ENCODE results near the gene DYNC2LI1. TPM values are rescaled to one million over a fixed set of nuclear protein-coding genes. Genes with fewer than 3 reads are reported as not detected.

The DYNC2LI1 gene
- total and polyA plus RNA-seq, 2 of the 8 experiments (the other 6 are each of a cell fraction or from before 2014, with no cell fraction given), result 3.9 to 7.6 TPM

DNA sequence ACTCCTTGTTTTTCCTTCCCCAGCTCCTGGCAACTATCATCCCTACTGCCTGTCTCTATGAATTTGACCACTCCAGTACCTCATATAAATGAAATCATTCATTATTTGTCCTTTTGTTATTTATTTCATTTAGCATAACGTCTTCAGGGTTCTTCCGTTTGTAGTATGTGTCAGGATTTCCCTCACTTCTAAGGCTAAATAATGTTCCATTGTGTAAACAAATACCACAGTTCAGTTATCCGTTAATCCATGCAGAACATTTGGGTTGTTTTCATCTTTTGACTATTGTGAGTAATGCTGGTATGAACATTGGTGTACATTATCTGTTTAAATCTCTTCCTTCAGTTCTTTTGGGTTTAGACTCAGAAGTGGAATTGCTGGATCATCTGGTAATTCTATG, 18.8 kb downstream of the DYNC2LI1 start:
- Histone ChIP-seq H3K27me3 (replicated peaks in 1 of 4; ENCODE audit: control insufficient read depth in 3 of 4, extremely low read depth in 1 of 4, insufficient read depth in 3 of 4, low read length in 3 of 4) (no peaks in the 10 kb centered on the region), H3K79me2 (ENCODE audit: control insufficient read depth in 1 of 2, insufficient read depth in 2 of 2, low read length in 2 of 2) (no peaks in the 10 kb centered on the region), H4K20me1 (replicated peaks in 1 of 2; ENCODE audit: control insufficient read depth in 1 of 2, insufficient read depth in 2 of 2, low read length in 2 of 2) (no peaks in the 10 kb centered on the region), H2AFZ (ENCODE audit: low read length) (no peak overlapping the region), H3K56ac (replicated peaks; ENCODE audit: insufficient read length, low read depth, low read length) (no peak overlapping the region), H2BK15ac (ENCODE audit: low read length) (no peak overlapping the region), H2BK12ac (ENCODE audit: low read depth, low read length) (no peak overlapping the region), H3K9me3 (ENCODE audit: insufficient read depth in 2 of 2, low read depth in 1 of 2, low read length in 1 of 2) (no peaks in the 10 kb centered on the region), H3K4me2 (ENCODE audit: insufficient read depth in 1 of 2, low read depth in 2 of 2, low read length in 2 of 2) (no peak overlapping the region), H3K4ac (replicated peaks; ENCODE audit: insufficient read length, low read depth, low read length) (no peak overlapping the region), H4K91ac (replicated peaks; ENCODE audit: insufficient read length, low read length) (no peak overlapping the region), H3K14ac (ENCODE audit: insufficient read length) (no peak overlapping the region), H3K4me3 (ENCODE audit: extremely low read depth in 1 of 4, insufficient read depth in 2 of 4, low read depth in 3 of 4, low read length in 4 of 4) (no peak overlapping the region), H3K18ac (ENCODE audit: extremely low read depth, low read length) (no peak overlapping the region), H2BK20ac (ENCODE audit: low read length) (no peak overlapping the region), H2AK5ac (ENCODE audit: low read depth, low read length) (no peak overlapping the region), H2BK5ac (ENCODE audit: low read depth, low read length) (no peak overlapping the region), H3K36me3 (ENCODE audit: control insufficient read depth in 2 of 4, insufficient read depth in 4 of 4, low read length in 3 of 4) (no peaks in the 10 kb centered on the region; a peak in 1 of 8 replicates), H4K5ac (ENCODE audit: insufficient read length, low read depth, low read length) (no peak overlapping the region), H3K23me2 (ENCODE audit: low read depth, low read length) (no peaks in the 10 kb centered on the region), H3K9ac (replicated peaks in 1 of 4; ENCODE audit: extremely low read depth in 1 of 4, low read depth in 3 of 4, low read length in 3 of 4) (no peak overlapping the region), H3K23ac (ENCODE audit: insufficient read length) (no peak overlapping the region), H4K8ac (ENCODE audit: extremely low read depth, insufficient read depth, low read length) (no peak overlapping the region), H3K27ac (ENCODE audit: low read depth, low read length) (no peak overlapping the region), H2BK120ac (replicated peaks; ENCODE audit: low read depth, low read length) (no peak overlapping the region), H3K79me1 (ENCODE audit: low read depth, low read length) (no peaks in the 10 kb centered on the region), H3K4me1 (replicated peaks in 1 of 4; ENCODE audit: control insufficient read depth in 3 of 4, insufficient read depth in 4 of 4, low read length in 3 of 4) (no peaks in the 10 kb centered on the region)
- 90% methylated on average over 3 of the region's 3 CpGs; no CpG with 5 or more reads in 1 of the 2 experiments for WGBS, 2 experiments (ENCODE audit: extremely low coverage in 1 of 2, insufficient coverage in 1 of 2, insufficient read length in 1 of 2, insufficient replicate concordance in 2 of 2, low coverage in 1 of 2, low lambda C conversion rate in 2 of 2, missing lambda C conversion rate in 1 of 2)
- CTCF ChIA-PET (ENCODE audit: partially characterized antibody), result no interaction called here
- FAIRE-seq, result no peak
- POLR2A ChIA-PET (ENCODE audit: partially characterized antibody), result no interaction called here
- DNase-seq (ENCODE audit: low read depth in 1 of 2, low spot score in 2 of 2), result no peak
- TF ChIP-seq NRF1 (IDR thresholded peaks at IDR 0.05; ENCODE audit: low read depth, low read length), result no peak
